T-helper 9 cell (primary cell): ENCODE data around the gene DCUN1D1.

Experiments used
- DNase-seq: peaks from one replicate; pipeline ENCODE4 v3.0.0-alpha.2; 2020

The DCUN1D1 gene

DNA sequence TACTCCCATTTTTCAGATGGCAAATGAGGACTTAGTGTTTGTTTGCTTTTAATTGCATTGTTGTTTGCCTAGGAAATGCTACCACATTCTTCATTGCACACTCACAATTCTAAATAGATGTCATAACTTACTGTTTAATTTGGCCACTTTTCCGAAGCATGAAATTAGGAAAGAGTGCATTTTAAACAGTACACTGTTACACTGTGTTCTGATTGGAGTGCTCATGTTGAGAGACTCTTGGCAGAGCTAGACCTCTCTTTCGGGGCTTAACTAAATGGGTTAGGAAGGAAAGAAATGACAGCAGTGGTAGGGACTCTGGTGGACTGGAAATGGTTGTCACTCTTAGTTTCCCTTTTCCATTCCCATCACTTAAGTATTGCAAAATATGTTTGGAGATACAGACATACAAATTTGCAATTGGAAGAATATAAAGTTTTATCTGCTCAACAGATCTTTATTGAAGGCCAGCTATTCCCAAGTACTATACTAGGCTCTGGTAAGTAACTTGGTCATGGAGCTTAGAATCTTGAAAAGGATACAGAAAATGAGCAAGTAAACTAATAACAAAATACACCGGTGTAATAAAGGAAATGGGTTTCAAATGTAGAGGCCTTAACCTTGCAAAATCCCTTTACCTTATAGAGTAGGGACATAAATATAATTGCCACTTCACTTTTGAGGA lies 90.2 kb downstream of the DCUN1D1 start:
- DNase-seq, result no peak
